GM21367 (cell line): Measurements from ENCODE around the gene SETD1B.

Experiments
- ATAC-seq: cut with Tn5 transposase; IDR thresholded peaks from one replicate; pipeline ENCODE4 v1.9.1; 2021; ENCODE audit not compliant: unreplicated experiment

The SETD1B gene

DNA sequence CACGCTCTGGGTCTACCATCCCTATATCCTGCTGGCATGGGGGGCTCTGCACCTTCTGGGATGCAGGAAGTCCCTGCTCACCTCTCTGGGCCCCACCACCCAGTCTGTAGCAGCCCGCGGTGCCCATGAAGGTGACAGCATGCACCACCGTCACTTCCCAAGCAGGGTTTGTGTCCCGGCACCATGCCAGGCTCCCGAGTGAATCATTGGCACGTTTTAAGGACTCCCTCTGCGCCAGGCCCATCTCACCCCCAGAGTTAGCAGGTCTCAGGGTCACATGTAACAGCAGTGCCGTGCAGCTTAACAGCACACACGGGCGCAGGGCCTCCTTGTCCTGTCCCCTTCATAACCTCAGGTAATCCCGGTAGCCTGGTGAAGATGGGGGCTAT lies 19.9 kb downstream of the SETD1B start:
- no peak for ATAC-seq

DNA sequence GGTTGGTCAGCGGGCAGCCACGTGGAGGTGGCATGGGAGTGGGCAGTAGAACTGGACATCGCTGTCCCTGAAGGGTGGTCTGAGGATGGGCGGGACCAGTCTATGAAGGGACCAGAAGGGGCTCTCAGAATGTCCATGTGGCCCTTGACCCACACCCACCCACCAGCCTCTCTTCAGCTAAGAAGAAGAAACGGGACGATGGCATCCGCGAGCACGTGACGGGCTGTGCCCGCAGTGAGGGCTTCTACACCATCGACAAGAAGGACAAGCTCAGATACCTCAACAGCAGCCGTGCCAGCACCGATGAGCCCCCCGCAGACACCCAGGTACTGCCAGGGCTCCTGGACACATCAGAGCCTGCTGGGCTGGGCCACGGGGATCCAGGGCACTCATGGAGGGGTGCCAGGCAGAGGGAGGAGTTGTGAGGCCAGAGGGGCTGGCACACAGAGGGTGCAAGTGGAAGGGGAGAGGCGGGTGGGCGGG lies 21.3 kb downstream of the SETD1B start:
- ATAC-seq = no peak

DNA sequence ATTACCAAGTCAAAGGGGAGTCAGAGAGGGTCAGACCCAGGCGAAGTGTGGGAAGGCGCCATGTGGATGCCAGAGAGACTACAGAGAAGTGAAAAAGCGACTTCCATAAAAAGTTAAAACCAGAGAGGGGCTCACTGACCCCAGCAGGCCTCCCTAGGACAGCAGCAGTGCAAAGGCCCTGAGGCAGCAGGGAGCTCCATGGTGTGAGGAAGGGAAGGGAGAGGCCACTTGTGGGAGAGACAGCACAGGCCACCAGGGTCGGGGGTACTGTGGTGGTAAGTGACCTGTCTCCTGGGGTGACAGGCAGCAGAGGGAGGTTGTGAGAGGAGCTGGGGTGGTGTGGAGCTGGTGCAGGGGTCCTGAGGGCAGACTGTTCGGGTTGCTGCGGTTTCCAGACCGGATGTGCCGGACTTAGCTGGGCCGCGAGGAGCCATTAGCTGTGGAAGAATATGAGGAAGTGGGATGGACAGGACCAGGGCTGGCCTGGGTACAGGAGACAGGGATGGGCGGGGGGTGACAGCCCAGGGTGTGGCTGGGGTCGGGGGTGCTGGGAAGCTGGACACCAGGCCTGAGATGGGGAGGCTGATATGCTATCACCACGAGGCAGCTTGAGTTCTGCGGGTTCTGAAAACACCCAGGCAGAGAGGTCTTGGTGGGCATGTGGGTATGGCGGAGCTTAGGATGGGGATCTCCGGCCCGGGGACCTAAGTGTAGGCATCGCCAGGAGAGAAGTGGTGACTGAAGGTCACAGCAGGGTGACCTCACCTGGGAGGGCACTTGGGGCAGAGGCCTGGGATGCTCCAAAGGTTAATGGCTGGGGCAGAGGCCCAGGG lies 22.7 kb downstream of the SETD1B start:
- no peak for ATAC-seq

DNA sequence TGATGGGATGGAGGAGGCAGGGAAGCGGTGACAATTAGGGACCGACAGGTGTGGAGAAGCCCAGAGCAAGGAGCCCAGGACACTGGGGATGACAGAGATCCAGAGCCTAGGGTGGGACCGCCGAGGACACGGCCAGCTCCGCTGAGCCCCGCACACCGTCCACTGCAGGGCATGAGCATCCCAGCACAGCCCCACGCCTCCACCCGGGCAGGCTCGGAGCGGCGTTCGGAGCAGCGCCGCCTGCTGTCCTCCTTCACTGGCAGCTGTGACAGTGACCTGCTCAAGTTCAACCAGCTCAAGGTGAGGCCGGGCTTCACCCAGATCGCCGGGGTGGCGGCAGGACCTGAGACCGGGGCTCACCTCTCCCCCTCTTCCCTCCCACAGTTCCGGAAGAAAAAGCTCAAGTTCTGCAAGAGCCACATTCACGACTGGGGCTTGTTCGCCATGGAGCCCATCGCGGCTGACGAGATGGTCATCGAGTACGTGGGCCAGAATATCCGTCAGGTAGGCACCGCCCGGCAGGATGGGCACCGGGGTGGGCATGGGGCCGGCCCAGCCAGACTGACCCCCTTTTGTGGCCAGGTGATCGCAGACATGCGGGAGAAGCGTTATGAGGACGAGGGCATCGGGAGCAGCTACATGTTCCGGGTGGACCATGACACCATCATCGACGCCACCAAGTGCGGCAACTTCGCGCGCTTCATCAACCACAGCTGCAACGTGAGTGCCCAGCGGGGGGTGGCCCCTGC lies 23.7 kb downstream of the SETD1B start:
- ATAC-seq = no peak

DNA sequence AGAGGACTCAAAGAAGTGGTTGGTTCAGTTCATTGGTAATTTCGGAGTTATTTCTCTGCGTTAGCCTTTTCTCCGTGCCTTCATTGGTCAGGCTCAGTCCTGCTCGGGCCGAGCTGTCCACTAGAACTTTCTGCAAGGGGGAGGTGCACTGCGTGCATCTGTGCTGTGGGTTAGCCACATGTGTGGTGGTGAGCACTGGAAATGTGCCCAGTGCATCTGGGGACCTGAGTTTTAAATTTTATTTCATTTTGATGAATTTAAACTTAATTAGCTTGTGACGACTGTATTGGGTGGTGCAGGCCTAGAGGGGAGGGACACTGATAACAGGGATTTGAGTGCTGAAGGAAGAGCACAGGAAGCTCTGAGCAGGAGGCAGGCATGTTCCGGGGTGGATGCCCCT lies 24.5 kb downstream of the SETD1B start:
- ATAC-seq = no peak

DNA sequence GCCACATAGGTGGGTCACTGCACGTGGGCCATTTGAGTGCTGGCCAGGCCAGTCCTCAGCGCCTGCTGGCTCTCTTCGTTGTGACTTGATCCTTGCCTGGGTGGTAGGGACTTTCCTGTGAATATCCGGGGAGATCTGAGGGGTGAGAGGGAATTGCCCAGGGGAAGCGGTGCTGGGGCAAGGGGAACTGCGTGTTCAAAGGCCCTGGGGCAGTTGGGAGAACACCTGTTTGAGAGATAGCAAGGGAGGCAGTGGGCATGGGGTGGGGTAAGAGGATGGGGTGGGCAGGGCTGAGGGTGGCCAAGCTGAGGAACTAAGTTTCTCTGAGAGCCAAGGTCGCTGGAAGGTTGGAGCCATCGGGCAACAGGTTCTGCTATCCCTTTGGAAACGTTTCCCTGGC lies 25.0 kb downstream of the SETD1B start:
- ATAC-seq = no peak

DNA sequence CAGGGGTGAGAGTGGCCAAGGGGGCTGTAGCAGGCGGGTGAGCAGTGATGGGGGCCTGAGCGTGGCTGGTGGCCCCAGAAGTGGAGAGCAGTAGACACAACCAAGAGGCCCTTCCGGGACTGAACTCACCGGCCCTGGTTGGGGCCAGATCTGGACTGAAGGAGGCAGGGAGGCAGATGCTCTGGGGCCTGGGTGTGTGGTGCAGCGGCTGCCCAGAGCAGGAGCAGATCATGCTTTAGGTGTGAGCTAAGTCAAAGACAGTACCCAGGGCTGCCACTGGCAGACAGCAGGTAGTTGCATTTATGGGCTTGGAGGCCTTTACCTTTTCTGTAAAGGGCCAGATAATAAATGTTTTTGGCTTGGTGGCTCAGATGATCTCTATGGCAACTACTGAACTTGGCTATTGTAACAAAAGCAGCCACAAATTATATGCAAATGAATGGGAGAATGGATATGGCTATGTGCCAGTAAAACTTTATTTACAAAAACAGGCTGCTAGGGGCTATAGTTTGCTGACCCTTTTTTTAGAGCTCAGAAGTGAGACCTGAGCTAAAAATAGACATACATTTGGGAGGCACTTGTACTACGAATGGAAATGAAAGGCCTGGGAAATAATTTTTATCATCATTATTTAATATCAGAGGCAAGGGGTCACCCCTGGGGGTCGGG lies 25.6 kb downstream of the SETD1B start:
- no peak for ATAC-seq

DNA sequence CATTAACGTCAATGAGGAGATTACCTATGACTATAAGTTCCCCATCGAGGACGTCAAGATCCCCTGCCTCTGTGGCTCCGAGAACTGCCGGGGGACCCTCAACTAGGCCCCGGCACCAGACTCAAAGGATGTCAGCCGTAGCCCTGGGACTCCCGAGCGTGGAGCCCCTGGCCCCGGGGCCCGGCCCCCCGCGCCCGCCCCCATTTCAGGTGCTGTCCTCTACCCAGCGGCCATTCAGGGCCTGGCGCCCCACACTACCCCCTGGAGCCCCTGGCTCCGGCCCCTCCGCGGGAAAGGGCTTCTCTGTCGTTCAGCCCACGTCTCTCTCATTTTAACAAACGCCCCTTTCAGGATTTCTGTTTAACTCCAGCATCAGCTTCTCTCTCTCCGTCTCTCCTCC lies 26.3 kb downstream of the SETD1B start:
- no peak for ATAC-seq

DNA sequence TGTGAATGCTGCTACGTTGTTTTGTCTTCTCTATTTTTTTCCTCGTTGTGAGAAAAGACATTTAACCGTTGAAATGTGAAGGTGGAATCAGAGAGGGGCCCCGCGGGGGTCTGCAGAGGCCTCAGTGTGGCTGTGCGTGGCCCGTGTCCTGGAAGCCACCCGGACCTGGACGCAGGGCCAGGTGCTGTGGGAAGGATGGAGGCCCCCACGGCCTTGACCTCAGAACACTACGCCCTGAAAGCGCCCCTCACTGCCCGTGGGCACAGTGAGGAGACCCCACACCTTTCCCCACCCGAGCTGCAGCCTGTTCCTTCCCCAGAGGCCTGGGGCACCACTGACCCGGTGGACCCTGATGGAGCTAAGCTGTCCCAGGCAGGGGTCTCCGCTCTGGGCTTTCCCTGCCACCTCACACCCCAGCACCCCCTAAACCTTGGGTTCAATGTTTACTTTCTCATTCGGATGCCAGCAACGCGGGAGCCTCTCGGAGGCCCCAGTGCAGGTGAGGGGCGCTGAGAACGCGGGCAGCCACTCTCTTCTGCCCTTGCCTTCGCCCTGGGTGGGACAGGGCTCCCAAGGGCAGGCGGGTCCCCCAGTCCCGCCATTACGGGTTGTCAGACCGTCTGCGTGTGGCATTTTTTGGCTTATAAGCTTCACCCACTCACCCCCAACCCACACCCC lies 26.9 kb downstream of the SETD1B start:
- ATAC-seq = no peak

DNA sequence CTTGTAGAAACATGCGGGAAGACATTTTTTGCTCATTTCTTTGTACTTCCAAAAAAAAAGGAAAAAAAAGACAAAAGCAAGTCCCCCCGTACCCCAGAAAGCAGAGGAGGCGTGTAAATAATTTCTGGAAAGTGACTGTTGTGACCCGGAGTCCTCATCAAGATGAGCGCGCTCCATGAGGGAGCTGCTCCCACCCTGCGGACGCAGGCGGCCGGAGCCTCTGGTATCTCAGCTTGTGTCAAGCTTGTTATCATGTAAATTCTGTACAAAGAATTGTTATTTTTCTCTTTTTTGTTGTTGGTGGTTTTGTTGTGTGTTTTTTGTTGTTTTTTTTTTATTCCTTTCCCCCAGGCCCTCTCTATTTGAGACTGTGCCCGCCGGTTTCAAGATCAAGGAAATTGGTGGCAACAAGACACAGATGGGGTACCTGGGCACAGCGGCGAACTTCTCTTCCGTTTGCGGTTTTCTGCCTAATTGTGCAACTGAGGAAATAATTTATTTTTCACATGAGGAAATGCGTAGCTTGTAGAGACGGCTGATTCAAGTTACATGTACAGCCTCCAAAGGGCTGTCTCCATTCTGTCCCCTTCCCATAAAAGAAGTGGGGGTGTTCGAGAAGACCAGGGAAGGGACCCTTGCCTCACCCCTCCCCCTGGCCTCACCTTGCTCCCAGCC lies 27.9 kb downstream of the SETD1B start:
- ATAC-seq = no peak

DNA sequence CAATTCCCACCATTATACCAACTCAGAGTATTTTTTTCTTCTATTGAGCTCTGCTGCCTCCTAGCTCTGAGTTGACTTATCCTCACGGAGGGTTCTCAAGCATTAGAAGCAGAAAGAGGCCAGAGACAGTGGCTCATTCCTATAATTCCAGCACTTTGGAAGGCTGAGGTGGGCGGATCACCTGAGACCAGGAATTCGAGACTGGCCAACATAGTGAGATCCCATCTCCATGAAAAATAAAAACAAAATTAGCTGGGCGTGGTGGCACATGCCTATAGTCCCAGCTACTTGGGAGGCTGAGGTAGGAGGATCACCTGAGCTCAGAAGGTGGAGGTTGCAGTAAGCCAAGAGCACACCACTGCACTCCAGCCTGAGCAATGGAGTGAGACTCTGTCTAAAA lies 33.9 kb downstream of the SETD1B start:
- no peak for ATAC-seq

DNA sequence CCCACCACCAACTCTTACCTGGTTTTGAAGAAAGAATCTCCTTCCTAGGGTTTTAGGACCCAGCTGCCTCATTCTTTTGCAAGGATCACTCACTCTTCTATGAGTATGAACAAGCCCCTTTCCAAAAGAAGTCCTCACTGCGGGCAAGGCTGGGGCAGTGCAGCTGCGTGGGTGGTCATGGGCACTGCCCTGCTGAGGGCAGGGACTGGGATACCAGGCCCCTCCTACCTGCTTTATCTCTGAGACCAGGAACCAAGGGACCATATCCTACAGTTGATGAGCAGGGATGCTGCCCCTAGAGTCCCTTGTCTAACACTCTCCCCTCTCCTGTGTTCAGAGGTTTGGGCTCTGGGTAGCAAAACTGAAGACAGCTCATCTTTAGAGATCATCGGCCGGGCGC lies 34.3 kb downstream of the SETD1B start:
- ATAC-seq = no peak

DNA sequence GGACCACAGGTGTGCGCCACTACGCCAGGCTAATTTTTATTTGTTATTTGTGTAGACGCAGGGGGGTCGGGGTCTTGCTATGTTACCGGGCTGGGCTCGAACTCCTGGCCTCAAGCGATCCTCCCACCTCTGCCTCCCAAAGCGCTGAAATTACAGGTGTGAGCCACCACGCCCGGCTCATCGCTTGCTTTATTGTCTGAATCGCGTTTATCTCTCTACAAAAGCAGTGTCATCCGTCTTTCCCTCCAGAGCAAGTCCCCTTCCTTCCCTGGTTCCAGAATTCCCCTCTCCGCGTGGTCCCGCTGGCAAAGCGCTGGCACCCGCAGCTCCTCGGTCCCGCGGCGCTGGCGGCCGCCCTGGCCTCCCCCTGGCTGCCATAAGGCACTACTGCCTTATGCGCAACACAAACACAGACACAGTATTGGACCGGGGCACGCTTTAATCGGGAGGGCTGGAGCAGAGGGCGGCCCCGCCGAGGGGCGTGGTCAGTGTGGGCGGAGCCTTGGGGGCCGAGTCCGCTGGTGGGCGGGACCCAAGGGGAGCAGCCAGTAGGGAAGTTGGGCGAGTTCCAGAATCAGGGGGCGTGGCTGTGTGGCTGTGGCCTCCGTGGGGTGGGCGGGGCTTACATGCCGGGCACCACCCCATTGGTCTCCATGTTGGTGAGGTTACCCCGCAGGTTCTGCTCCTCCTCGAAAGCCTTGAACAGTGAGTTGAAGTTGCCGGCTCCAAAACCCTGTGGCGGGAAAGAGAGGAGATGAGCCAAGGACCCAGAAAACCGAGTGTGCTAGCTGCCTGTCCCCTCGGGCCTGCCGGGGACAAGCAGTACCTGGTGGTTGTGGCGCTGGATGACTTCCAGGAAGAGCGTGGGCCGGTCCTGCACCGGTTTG lies 35.5 kb downstream of the SETD1B start:
- ATAC-seq = peak; percentile 94

DNA sequence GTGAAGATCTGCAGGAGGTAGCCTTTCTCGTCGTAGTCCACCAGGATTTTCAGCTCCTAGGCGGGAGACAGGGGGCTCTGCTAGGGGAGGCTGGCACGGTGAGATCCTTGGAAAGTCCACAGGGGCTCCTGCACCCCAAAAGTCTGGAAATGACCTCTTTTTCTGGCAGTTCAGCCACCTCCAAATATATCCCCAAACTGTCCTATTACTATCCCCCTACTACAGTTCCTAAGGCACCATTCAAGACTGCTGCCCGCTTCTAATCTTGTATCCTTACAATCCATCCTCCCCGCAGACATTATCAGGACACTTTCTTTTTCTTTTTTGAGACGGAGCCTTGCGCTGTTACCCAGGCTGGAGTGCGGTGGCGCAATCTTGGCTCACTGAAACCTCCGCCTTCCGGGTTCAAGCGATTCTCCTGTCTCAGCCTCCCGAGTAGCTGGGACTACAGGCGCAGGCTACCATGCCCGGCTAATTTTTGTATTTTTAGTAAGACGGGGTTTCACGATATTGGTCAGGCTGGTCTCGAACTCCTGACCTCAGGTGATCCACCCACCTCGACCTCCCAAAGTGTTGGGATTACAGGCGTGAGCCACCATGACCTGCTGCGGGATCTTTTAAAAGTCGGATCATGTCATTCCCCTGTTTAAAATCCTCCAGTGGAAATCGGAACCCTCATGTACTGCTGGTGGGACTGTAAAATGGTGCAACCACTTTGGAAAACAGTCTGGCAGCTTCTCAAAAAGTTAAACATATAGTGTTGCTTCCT lies 36.4 kb downstream of the SETD1B start:
- no peak for ATAC-seq

DNA sequence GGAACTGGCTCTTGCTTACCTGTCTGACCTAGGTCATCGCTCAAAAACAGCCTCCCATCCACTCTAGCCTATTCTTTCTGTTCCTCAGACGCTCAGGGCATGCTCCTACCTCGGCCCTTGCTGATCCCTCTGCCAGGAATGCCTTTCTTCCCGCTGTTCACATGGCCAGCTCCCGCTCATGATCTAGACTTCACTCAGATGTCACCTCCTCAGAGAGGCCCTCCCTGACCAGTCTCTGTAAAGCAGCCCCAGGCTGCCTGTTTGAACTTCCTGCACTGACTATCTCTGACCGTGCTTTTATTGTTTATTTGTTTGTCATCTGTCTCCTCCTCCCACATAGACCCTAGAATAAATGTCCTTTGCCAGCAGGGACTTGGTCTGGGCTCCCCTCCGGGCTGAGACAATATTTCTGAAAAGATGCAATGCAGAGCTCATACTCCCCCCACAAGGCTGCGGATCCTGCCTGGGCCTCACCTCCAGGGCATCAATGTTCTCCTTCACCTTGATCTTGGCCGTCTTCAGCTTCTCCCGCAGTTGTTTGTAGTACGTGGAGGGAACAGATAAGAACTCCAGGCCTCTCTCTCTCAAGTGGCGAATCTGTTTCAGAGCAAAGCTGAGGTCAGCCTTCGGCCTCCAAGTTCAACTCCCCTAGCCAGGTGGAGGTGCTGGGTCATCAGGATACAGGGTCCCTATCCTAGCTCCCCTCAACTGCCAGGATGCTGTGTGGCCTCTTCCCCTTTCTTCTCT lies 39.6 kb downstream of the SETD1B start:
- no peak for ATAC-seq

DNA sequence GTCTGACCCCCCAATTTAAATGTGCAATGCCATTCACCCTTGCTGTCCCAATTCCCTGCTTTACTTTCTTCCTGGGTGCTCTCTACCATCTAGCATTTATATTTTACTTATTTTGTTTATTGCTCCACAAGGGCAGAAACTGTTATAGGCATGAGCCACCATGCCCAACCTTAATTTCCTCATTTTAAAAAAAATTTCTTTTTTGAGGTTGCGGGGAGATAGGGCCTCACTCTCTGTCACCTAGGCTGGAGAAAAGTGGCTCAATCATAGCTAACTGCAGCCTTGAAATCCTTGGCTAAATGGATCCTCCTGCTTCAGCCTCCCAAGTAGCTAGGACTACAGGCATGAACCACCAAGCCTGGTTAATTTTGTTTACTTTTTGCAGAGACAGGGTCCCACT lies 41.9 kb downstream of the SETD1B start:
- no peak for ATAC-seq

DNA sequence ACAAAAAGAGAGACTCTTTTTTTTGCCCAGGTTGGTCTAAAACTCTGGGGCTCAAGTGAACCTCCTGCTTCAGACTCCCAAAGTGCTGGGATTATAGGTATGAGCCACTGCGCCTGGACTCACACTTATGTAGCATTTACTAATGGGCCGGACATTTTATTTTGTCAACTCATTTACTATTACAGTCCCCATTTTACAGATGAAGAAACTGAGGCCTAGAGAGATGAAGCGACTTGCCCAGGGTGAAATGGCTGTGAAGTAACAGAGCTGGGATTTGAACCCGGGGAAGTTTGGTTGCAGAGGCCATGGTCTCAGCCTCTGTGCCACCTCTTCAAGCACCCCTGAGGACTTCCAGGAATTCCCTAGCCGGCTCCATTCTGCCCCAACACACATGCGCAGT lies 45.4 kb downstream of the SETD1B start:
- ATAC-seq = no peak

DNA sequence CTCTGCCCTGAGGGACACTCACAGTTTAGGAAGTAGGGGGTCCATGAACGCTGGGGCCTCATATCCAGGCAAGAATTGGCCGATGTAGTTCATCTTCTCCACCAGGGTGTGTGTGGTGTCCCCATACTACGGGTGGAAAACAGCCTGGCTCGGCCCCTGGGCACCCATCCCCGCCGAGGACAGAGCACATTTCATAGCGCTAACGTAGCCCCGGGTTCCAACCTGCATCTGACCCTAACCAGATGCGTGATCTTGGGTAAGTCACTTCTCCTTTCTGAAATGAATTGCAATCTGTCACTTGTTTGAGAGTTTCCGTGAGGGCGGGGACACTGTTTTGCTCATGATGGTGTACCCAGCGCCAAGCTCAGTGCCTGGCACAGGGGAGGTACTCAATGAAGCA lies 45.9 kb downstream of the SETD1B start:
- ATAC-seq = no peak
